Neural cell (in vitro differentiated cells): ENCODE data around the gene GANC. TPM values are rescaled to one million over a fixed set of nuclear protein-coding genes. Genes with fewer than 3 reads are reported as not detected.

ENCODE experiments used
- H2AFZ ChIP-seq: fragments of 200-600, 300-800 bp; sonication (generic), shearing (Covaris generic); 2 replicates; pipeline ENCODE4 v1.6.0; 2014; ENCODE audit warnings: low read depth, mild to moderate bottlenecking, antibody characterized with exemption, low read length, moderate library complexity
- H3F3A ChIP-seq: fragments of 200-600 bp; shearing (Covaris generic); 2 replicates; pipeline ENCODE4 v1.6.1; 2016; ENCODE audit warnings: mild to moderate bottlenecking, moderate library complexity, mixed read lengths, antibody characterized with exemption, low read length; ENCODE audit not compliant: insufficient read depth, poor library complexity, severe bottlenecking
- H3K27ac ChIP-seq: fragments of 200-600, 300-800 bp; sonication (generic), shearing (Covaris generic); 2 replicates; pipeline ENCODE4 v1.5.1; 2014; ENCODE audit warnings: mild to moderate bottlenecking, low read length, moderate library complexity
- H3K27me3 ChIP-seq: fragments of 300-800, 200-600 bp; sonication (generic), shearing (Covaris generic); 2 replicates; pipeline ENCODE4 v1.6.0; 2014; ENCODE audit warnings: mild to moderate bottlenecking, low read depth, low read length, moderate library complexity; ENCODE audit not compliant: insufficient read depth
- H3K36me3 ChIP-seq: fragments of 300-800, 200-600 bp; sonication (generic), shearing (Covaris generic); 2 replicates; pipeline ENCODE4 v1.5.1; 2014; ENCODE audit warnings: mild to moderate bottlenecking, antibody characterized with exemption, low read length, moderate library complexity; ENCODE audit not compliant: insufficient read depth
- H3K4me2 ChIP-seq: fragments of 300-800, 200-600 bp; sonication (generic), shearing (Covaris generic); 2 replicates; pipeline ENCODE4 v1.6.0; 2014; ENCODE audit warnings: mild to moderate bottlenecking, low read length
- H3K4me3 ChIP-seq: fragments of 300-800, 200-600 bp; sonication (generic), shearing (Covaris generic); 2 replicates; pipeline ENCODE4 v1.5.1; 2014; ENCODE audit warnings: mild to moderate bottlenecking, low read length, moderate library complexity
- H3K79me2 ChIP-seq: fragments of 200-600 bp; shearing (Covaris generic); replicated peaks from 2 replicates; pipeline ENCODE4 v1.6.0; 2014; ENCODE audit warnings: mild to moderate bottlenecking, low read length, moderate library complexity; ENCODE audit not compliant: insufficient read depth
- H3K9ac ChIP-seq: fragments of 300-800, 200-600 bp; sonication (generic), shearing (Covaris generic); 2 replicates; pipeline ENCODE4 v1.6.1; 2016; ENCODE audit warnings: mild to moderate bottlenecking, low read length, mixed read lengths
- H3K9me2 ChIP-seq: fragments of 200-600 bp; shearing (Covaris generic); 2 replicates; pipeline ENCODE4 v1.6.1; 2016; ENCODE audit warnings: mild to moderate bottlenecking, low read length, mixed read lengths; ENCODE audit not compliant: insufficient read depth
- H3K9me3 ChIP-seq: fragments of 200-600, 300-800 bp; sonication (generic), shearing (Covaris generic); 2 replicates; pipeline ENCODE4 v1.6.1; 2016; ENCODE audit warnings: mild to moderate bottlenecking, mixed run types, low read length, moderate library complexity, mixed read lengths
- H4K20me1 ChIP-seq: fragments of 200-600 bp; shearing (Covaris generic); 2 replicates; pipeline ENCODE4 v1.6.1; 2016; ENCODE audit warnings: mild to moderate bottlenecking, mixed run types; ENCODE audit not compliant: insufficient read depth
- CTCF ChIP-seq: fragments of 450-650 bp; IDR thresholded peaks from 2 replicates; pipeline ENCODE4 v1.5.1; 2014; ENCODE audit warnings: antibody characterized with exemption, mild to moderate bottlenecking, moderate library complexity; ENCODE audit not compliant: poor library complexity, severe bottlenecking
- EP300 ChIP-seq: fragments of 450-650 bp; conservative IDR thresholded peaks from 2 replicates; pipeline ENCODE4 v1.6.1; 2014; ENCODE audit warnings: antibody characterized with exemption, mild to moderate bottlenecking, moderate library complexity; ENCODE audit not compliant: poor library complexity, severe bottlenecking
- EZH2 ChIP-seq: fragments of 200-600, 300-800 bp; shearing (Covaris generic), sonication (generic); IDR thresholded peaks from 2 replicates; pipeline ENCODE4 v1.6.1; 2014; ENCODE audit warnings: antibody characterized with exemption, low read length, borderline replicate concordance, mild to moderate bottlenecking; ENCODE audit not compliant: insufficient read depth, poor library complexity, severe bottlenecking
- MXI1 ChIP-seq: fragments of 450-650 bp; conservative IDR thresholded peaks from 2 replicates; pipeline ENCODE4 v1.6.1; 2014; ENCODE audit warnings: antibody characterized with exemption, mild to moderate bottlenecking; ENCODE audit not compliant: poor library complexity, severe bottlenecking
- POLR2AphosphoS5 ChIP-seq: IDR thresholded peaks from 2 replicates; pipeline ENCODE4 v1.6.1; 2012
- RAD21 ChIP-seq: fragments of 450-650 bp; conservative IDR thresholded peaks from 2 replicates; pipeline ENCODE4 v1.6.1; 2014; ENCODE audit warnings: antibody characterized with exemption, mild to moderate bottlenecking, moderate library complexity
- REST ChIP-seq: IDR thresholded peaks from 2 replicates; pipeline ENCODE4 v1.6.1; 2012; ENCODE audit warnings: borderline replicate concordance
- SMC3 ChIP-seq: fragments of 450-650 bp; conservative IDR thresholded peaks from 2 replicates; pipeline ENCODE4 v1.6.1; 2014; ENCODE audit warnings: antibody characterized with exemption, mild to moderate bottlenecking, moderate library complexity; ENCODE audit not compliant: poor library complexity
- TAF1 ChIP-seq: IDR thresholded peaks from 2 replicates; pipeline ENCODE4 v1.6.1; 2012; ENCODE audit warnings: low read depth
- polyA plus RNA-seq: library from polyadenylated mRNA; depleted of rRNA; stranded (reverse); fragments of >200 nt; gene quantifications from 2 replicates; pipeline ENCODE4 v1.2.3, GENCODE V29; 2014

Gene GANC
- polyA plus RNA-seq, 1 donor from 2014 or later = 6.0 TPM

DNA sequence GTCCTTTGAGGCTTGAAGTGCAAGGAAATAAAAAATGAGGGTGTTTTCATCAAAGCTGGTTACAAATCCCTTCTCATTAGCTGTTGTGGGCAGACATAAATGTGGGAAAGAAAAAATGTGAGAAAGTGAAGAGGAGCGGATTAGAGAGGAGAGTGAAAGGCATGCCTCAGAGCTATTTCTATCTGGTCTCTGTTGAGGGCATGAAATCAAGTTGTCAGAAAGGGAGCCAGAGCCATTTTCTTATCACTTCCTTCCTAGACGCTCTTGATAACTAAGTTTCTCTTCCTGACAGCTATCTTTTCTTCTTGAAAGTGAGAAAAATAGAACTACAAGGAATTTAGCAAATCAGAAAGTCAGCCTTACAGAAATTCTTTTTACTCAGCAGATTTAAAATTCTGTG is 65.5 kb downstream of the GANC start:
- peaks cover 4% of the 10 kb centered on the region for H3K9me3 ChIP-seq
- H3K27ac ChIP-seq = peak overlapping the region; percentile 58
- H3K79me2 ChIP-seq = no peaks in the 10 kb centered on the region
- no peaks in the 10 kb centered on the region for H3K27me3 ChIP-seq
- H3K9ac ChIP-seq = no peak overlapping the region
- H3K36me3 ChIP-seq = no peaks in the 10 kb centered on the region
- H2AFZ ChIP-seq = peak overlapping the region; percentile 10
- no peaks in the 10 kb centered on the region for H4K20me1 ChIP-seq
- H3K9me2 ChIP-seq = no peaks in the 10 kb centered on the region
- H3F3A ChIP-seq = no peaks in the 10 kb centered on the region
- no peak overlapping the region for H3K4me3 ChIP-seq
- H3K4me2 ChIP-seq = no peak overlapping the region
- no peak for TF ChIP-seq TAF1
- no peak for TF ChIP-seq POLR2AphosphoS5
- TF ChIP-seq CTCF = no peak
- peak; percentile 53 for TF ChIP-seq EP300

DNA sequence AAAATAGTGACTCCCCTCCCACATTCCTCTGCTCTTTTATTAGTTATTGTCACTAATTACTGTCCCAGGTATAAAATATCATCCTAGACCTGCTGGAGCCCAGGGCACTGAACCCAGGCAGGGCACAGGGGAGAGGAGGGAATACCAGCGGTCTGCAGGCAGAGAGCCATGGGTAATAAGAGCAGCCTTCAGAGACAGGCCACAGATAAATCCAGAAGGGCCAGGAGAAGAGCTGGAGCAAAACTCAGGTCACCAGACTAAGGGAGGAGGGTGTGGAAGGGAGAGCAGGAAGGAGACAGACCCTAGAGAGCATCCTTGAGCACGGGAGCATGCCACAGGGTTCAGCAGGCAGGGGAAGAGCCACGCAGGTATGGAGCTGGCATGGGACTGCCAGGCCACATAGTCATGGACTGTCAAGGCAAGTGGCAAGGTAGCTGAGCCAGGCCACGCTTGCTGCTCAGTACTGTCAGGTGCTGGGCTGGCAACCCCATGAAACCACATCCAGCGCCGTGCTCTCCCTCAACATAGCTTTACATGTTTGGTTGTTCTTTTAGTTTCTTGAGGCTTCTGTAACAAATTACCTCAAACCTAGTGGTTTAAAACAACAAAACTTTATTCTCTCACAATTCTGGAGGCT is 70.7 kb downstream of the GANC start:
- TF ChIP-seq EP300 = no peak
- no peak for TF ChIP-seq CTCF
- TF ChIP-seq EZH2 = no peak
- TF ChIP-seq TAF1 = no peak
- TF ChIP-seq RAD21 = no peak
- no peak for TF ChIP-seq SMC3
- TF ChIP-seq POLR2AphosphoS5 = no peak
- no peak for TF ChIP-seq REST
- TF ChIP-seq MXI1 = no peak
- Histone ChIP-seq H4K20me1 (no peaks in the 10 kb centered on the region), H3K9me2 (no peaks in the 10 kb centered on the region), H3K4me3 (no peak overlapping the region), H3K4me2 (no peak overlapping the region), H3K27me3 (no peaks in the 10 kb centered on the region), H3K79me2 (no peaks in the 10 kb centered on the region), H3K9ac (no peak overlapping the region), H3F3A (no peaks in the 10 kb centered on the region), H3K27ac (no peak overlapping the region), H2AFZ (no peak overlapping the region), H3K9me3 (no peaks in the 10 kb centered on the region), H3K36me3 (no peaks in the 10 kb centered on the region)
